ENCODE results near the gene AP2B1. TPM values are rescaled to one million over a fixed set of nuclear protein-coding genes. Genes with fewer than 3 reads are reported as not detected.

The AP2B1 gene
- total and polyA plus RNA-seq, 9 of the 15 experiments (the other 6 are each of a cell fraction or from before 2014, with no cell fraction given): 60.1 to 287 (median 105) TPM

DNA sequence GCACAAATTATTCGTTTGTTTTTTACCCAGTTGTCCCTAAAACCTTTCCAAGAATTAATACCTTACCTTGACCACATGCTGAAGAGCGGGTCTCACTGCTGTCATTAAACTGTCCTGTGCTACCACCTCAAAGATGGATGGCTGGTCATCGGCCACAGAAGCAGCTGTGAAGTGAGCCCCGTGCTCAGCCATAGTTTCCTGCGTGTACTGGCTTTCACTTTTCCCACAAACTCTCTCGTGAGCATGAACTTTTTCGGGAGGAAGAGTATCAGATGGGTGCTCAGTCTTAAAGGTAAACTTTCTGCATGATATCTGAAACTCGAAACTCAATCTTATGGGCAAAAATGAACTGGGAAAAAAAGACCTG, 9.3 kb upstream of the AP2B1 start (continued):
- TF ChIP-seq THAP12 (CRISPR knock-in tag; IDR thresholded peaks at IDR 0.05): no peak
- TF ChIP-seq GATAD2B (IDR thresholded peaks at IDR 0.05; ENCODE audit: borderline replicate concordance): peak; percentile 25; the same call in 1 of the 2 replicates
- TF ChIP-seq TAF15 (IDR thresholded peaks at IDR 0.05; ENCODE audit: low read depth, low read length): no peak
- no peak for TF ChIP-seq TRIM24 (IDR thresholded peaks at IDR 0.05)
- TF ChIP-seq POLR2AphosphoS2 (IDR thresholded peaks at IDR 0.05; ENCODE audit: low read length): 0 out of 2 replicates have a peak, but pooled peaks have one; percentile 30

DNA sequence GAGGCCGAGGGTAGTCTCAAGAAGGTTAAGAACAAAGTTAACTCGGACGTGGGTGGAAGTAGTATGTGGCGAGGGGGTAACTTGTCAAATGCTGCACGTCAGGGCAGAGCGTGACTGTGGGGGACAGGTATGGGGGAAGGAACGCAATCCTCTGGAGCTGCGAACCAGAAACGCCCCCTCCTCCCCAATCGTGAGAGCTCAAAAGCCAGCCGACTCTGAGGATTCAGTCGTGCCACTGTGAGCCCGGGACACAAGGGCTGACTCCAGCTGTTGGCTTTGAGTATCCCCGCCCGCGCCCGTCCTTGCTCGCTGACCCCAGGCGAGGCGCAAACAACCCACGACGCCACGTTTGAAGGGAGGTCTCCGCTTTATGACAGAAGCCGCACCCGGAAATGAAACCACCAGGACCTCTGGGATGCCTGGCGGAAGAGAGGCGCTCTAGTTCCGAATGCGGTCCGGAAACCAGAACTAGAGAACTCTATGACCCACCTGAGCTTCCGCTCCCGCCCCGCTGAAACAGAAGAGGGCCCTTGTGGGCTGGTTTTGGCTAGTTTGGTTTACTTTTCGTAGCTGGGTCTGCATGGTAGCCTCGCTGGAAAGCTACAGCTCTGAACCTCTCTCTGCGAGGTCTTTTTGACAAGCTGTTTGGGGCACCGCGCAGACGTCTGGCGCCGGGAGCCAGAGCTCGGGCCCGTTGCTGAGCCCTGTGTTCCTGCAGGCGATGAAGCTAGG, 8.8 kb upstream of the AP2B1 start, which contains the start of gene PEX12:
Gene PEX12 (minus strand): TSS at position 375 of the 732 bp plus-strand sequence. CDS start 550 bp downstream, outside the sequence.
- CTCF ChIA-PET (ENCODE audit: low intra/inter-chr PET ratio): no interaction called here
- POLR2A ChIA-PET: interaction anchor here (0.6 to 7.9 kb wide), 19 partner anchors 11 to 1158 kb away, joined by 3 to 132 read pairs (median 4); partner anchors contain the start of genes AP2B1, SLFN12L and SLFN14
- H3K9ac ChIP-seq (ENCODE audit: insufficient read depth in 1 of 2, low read depth in 2 of 2, low read length in 2 of 2): peak within 1 kb of the TSS; percentile 97 to 99
- H3K36me3 ChIP-seq (ENCODE audit: control insufficient read depth, insufficient read depth, low read length): peaks cover 36% of the 10 kb centered on the region
- no peaks in the 10 kb centered on the region for H3K9me1 ChIP-seq (ENCODE audit: control insufficient read depth, insufficient read depth, low read length)
- H3K27ac ChIP-seq (ENCODE audit: extremely low read depth, low read depth, low read length): peak within 1 kb of the TSS; percentile 95
- H3K4me2 ChIP-seq (ENCODE audit: insufficient read depth, low read length): peak within 1 kb of the TSS; percentile 97
- peak within 1 kb of the TSS; percentile 77 for H3K4me3 ChIP-seq
- no peaks in the 10 kb centered on the region for H3K27me3 ChIP-seq (ENCODE audit: control insufficient read depth in 2 of 2, insufficient read depth in 2 of 2, low read length in 2 of 2)
- H3K4me1 ChIP-seq (replicated peaks in 1 of 2; ENCODE audit: control insufficient read depth in 2 of 2, insufficient read depth in 2 of 2, low read length in 2 of 2): peaks cover 3 to 22% of the 10 kb centered on the region in 2 experiments; a peak in 3 of 5 replicates
- in situ Hi-C loops (cut with MboI): no loop called here
- intact Hi-C loops (cut with micrococcal nuclease): loop anchor here (1.0 kb wide), 2 partner anchors 8 to 9 kb away; partner anchors contain the start of gene AP2B1
- peaks cover 41% of the 10 kb centered on the region for H3K79me2 ChIP-seq (ENCODE audit: control insufficient read depth, insufficient read depth, low read length)
- DNase-seq (ENCODE audit: extremely low read depth in 1 of 4, low spot score in 3 of 4) (peak; percentile 78 to 97 (median 83)), ATAC-seq (peak; percentile 90), FAIRE-seq (peak; percentile 98)
- H3K9me3 ChIP-seq (replicated peaks; ENCODE audit: control insufficient read depth, insufficient read depth, low read depth, low read length): no peaks in the 10 kb centered on the region
- no TSS peak for BruUV-seq (replicated peaks)
- no peaks in the 10 kb centered on the region for H4K20me1 ChIP-seq (replicated peaks; ENCODE audit: control insufficient read depth, insufficient read depth, low read length)
- H2AFZ ChIP-seq (ENCODE audit: low read depth, low read length): peak within 1 kb of the TSS; percentile 81
- WGBS (ENCODE audit: insufficient coverage, low coverage, missing lambda C conversion rate): under 1% methylated on average over 45 of the region's 45 CpGs
- TF ChIP-seq, protein P1, sequence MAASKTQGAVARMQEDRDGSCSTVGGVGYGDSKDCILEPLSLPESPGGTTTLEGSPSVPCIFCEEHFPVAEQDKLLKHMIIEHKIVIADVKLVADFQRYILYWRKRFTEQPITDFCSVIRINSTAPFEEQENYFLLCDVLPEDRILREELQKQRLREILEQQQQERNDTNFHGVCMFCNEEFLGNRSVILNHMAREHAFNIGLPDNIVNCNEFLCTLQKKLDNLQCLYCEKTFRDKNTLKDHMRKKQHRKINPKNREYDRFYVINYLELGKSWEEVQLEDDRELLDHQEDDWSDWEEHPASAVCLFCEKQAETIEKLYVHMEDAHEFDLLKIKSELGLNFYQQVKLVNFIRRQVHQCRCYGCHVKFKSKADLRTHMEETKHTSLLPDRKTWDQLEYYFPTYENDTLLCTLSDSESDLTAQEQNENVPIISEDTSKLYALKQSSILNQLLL (CRISPR knock-in tag; IDR thresholded peaks at IDR 0.05; ENCODE audit: borderline replicate concordance): no peak
- TF ChIP-seq JUN (IDR thresholded peaks at IDR 0.05; ENCODE audit: borderline replicate concordance, low read depth, low read length): no peak
- no peak for TF ChIP-seq JUN (CRISPR knock-in tag; IDR thresholded peaks at IDR 0.05; ENCODE audit: borderline replicate concordance)
- no peak for TF ChIP-seq ADNP (tag; IDR thresholded peaks at IDR 0.05)
- TF ChIP-seq PURB (CRISPR knock-in tag; IDR thresholded peaks at IDR 0.05; ENCODE audit: low read depth): no peak
- TF ChIP-seq POLR2B (IDR thresholded peaks at IDR 0.05; ENCODE audit: low read depth, partially characterized antibody): peak; percentile 91
- TF ChIP-seq MYNN (IDR thresholded peaks at IDR 0.05): 0 out of 2 replicates have a peak, but pooled peaks have one; percentile 47
- TF ChIP-seq MYNN (CRISPR knock-in tag; IDR thresholded peaks at IDR 0.05): no peak
- TF ChIP-seq CAMTA2 (CRISPR knock-in tag; conservative IDR thresholded peaks at IDR 0.05): 0 out of 2 replicates have a peak, but pooled peaks have one; percentile 8

Measured in K562 (cell line).